Spleen (tissue), 13 donors: ENCODE results near the gene GCH1. TPM values are rescaled to one million over a fixed set of nuclear protein-coding genes. Genes with fewer than 3 reads are reported as not detected.

ENCODE experiments used
- DNase-seq: peaks from one replicate; pipeline ENCODE4 v3.0.0-alpha.2; 2020
- H3K27ac ChIP-seq, 8 donors: fragments of 200-600 bp; sonication (generic) in 7 of 8; 1 replicate in 4 of 8; 2 replicates in 4 of 8; pipeline versions ENCODE4 v1.5.0 to v1.8.0; 2016 to 2021; ENCODE audit warnings: inconsistent platforms in 4 of 8, mild to moderate bottlenecking in 4 of 8, moderate library complexity in 1 of 8
- H3K27me3 ChIP-seq, 7 donors: fragments of 200-600 bp; sonication (generic) in 6 of 7; replicated peaks in 1 of 7; 1 replicate in 4 of 7; 2 replicates in 3 of 7; pipeline versions ENCODE4 v1.5.0 to v1.8.0; 2016 to 2021; ENCODE audit warnings: inconsistent platforms in 3 of 7, mild to moderate bottlenecking in 1 of 7
- H3K36me3 ChIP-seq, 6 donors: fragments of 200-600 bp; sonication (generic) in 5 of 6; 1 replicate in 4 of 6; 2 replicates in 2 of 6; pipeline versions ENCODE4 v1.5.0 to v1.8.0; 2016 to 2021; ENCODE audit warnings: inconsistent platforms in 2 of 6
- H3K4me1 ChIP-seq, 6 donors: fragments of 200-600 bp; sonication (generic) in 5 of 6; 1 replicate in 3 of 6; 2 replicates in 3 of 6; pipeline versions ENCODE4 v1.5.0 to v1.8.0; 2016 to 2021; ENCODE audit warnings: inconsistent platforms in 3 of 6
- H3K4me3 ChIP-seq, 8 donors: fragments of 200-600 bp; sonication (generic) in 7 of 8; 1 replicate in 4 of 8; 2 replicates in 4 of 8; pipeline versions ENCODE4 v1.5.0 to v1.8.0; 2016 to 2021; ENCODE audit warnings: inconsistent platforms in 4 of 8, mild to moderate bottlenecking in 4 of 8, moderate library complexity in 2 of 8
- H3K9me3 ChIP-seq, 8 donors: fragments of 200-600 bp; sonication (generic) in 7 of 8; 1 replicate in 4 of 8; 2 replicates in 4 of 8; pipeline versions ENCODE4 v1.5.0 to v1.8.0; 2016 to 2021; ENCODE audit warnings: inconsistent platforms in 4 of 8
- CTCF ChIP-seq, 11 experiments: fragments of 200-600 bp in 7 of 11; fragments of 450-650 bp in 4 of 11; sonication (generic) in 4 of 11; IDR thresholded peaks in 8 of 11; conservative IDR thresholded peaks in 3 of 11; 1 replicate in 7 of 11; 2 replicates in 4 of 11; pipeline versions ENCODE4 v1.4.0 to v1.8.0; 2016 to 2021; ENCODE audit warnings: antibody characterized with exemption in 11 of 11, inconsistent platforms in 4 of 11, mild to moderate bottlenecking in 1 of 11
- POLR2A ChIP-seq, 3 donors: fragments of 450-650 bp; IDR thresholded peaks; one replicate each; pipeline ENCODE4 v1.5.1; 2017; ENCODE audit warnings: antibody characterized with exemption in 3 of 3, mild to moderate bottlenecking in 1 of 3
- POLR2AphosphoS5 ChIP-seq, 3 donors: sonication (generic); formaldehyde crosslinking; IDR thresholded peaks; one replicate each; pipeline ENCODE4 v1.5.1; 2017; ENCODE audit warnings: antibody characterized with exemption in 3 of 3
- WGBS, 5 donors: extraction: QIAGEN DNeasy Blood & Tissue Kit in 3 of 5; methylation state at CpG; one replicate each; pipeline versions ENCODE4 v1.1.5 to v1.1.7; 2013 to 2018; 5-methylcytosine and 5-hydroxymethylcytosine counted together
- intact Hi-C: fragments of 100-400 bp; cut with DNase I; formaldehyde crosslinking; loops from one replicate; pipeline ENCODE4 v1.15.0; 2023; ENCODE audit warnings: low total_unique reads
- long read RNA-seq, 2 donors: transcript quantifications; one replicate each; lab custom pipeline, GENCODE V29; 2026
- polyA plus RNA-seq, 3 donors: library from polyadenylated mRNA; stranded (reverse); fragments of 200-250 nt; gene quantifications; one replicate each; pipeline ENCODE4 v1.2.1, GENCODE V29; 2013
- total RNA-seq, 7 donors: library from RNA; depleted of rRNA in 3 of 7; stranded (reverse); fragments of >200 nt in 3 of 7; fragmentation: NEBNext Ultra II Directional in 4 of 7; extraction: Animal tissue kit (Norgen Biotek cat#: 25700) in 4 of 7; gene quantifications; one replicate each; pipeline versions ENCODE4 v1.1.0 to v1.2.1, GENCODE V29; 2016 to 2021
- donor health status: healthy with polysubstance abuse.
- donor health status: DM: no; HTN: no; CAD: no; lungs with moderate emphysema.
- donor health status: DM: no; HTN: no; CAD: no.
- donor health status: Bipolar disorder and iron deficiency.
- donor health status: healthy.
- donor health status: DM: no; HTN: no; CAD: no.
- donor health status: DM: yes; HTN: yes; CAD: no.

The GCH1 gene
- total RNA-seq (10 to 100 TPM; 11.2 to 23.3 (median 21.2) TPM), polyA plus RNA-seq (10 to 100 TPM; 12.1 to 21.2 (median 14.4) TPM)
- long read RNA-seq, donor 1, partial matches to known transcripts: 0 of 3 reads
- long read RNA-seq, donor 1, other reads (novel, unspliced or antisense): 0 of 3 reads
- long read RNA-seq, donor 2, partial matches to known transcripts: 0 of 2 reads
- long read RNA-seq, donor 2, other reads (novel, unspliced or antisense): 0 of 2 reads

DNA sequence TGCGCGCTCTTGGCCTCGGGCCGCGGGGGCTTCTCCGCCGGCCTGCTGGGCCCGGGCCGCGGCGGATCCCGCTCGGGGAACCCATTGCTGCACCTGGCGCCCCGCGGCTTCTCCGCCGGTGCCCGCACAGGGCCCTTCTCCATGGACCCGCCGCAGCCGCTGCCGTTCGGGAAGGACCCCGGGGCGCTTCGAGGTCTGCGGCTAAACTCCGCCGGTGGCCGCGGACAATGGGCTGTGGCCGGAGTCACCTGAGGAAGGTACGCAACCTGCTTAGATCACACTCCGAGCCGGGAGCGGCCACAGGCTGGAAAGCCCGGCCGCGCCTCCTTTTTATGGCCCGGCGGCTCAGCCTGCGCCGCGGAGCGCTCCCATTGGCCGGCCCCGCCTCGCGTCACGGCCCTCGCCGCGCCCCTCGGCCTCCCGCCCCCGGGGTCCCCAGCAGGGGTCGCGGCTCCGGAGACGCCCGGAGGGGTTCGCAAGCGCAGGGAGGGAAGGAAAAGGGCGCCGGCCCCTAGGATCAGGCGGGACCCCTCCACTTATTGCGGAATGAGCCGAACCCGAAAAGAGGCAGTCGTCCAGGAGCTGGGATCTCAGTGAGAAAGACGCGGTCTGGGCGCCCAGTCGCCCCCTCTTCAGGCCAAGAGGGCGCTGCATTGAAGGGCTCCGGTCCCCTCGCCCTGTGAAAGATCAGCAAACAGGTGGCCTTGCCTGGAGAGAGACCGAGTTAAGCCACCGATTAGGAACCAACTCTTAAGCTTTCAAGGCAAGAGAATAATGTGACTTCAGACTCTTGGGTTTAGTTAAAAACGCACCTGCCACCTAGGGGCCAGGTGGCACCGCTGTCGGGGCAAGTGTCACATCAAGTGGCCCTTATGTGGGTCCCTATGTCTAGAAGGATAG, at the start of gene GCH1:
Gene GCH1 (minus strand): TSS at position 306 of the 900 bp plus-strand sequence. CDS start 163 bp downstream, at position 143.
- Histone ChIP-seq H3K36me3 (no peaks in the 10 kb centered on the region), H3K4me3 (peak within 1 kb of the TSS; percentile 68 to 94 (median 88)), H3K4me1 (peaks cover 5 to 45% (median 30%) of the 10 kb centered on the region in 6 donors), H3K9me3 (no peaks in the 10 kb centered on the region), H3K27ac (peak within 1 kb of the TSS; percentile 82 to 95 (median 90)), H3K27me3 (no peaks in the 10 kb centered on the region)
- TF ChIP-seq CTCF (IDR thresholded peaks at IDR 0.05 in 8 of 11, conservative IDR thresholded peaks at IDR 0.05 in 3 of 11): peak; percentile 15 to 73 (median 67)
- TF ChIP-seq POLR2AphosphoS5 (IDR thresholded peaks at IDR 0.05): peak; percentile 89 to 93 (median 92)
- peak in 1 of 3 donors; percentile 83 for TF ChIP-seq POLR2A (IDR thresholded peaks at IDR 0.05)
- DNase-seq: peak; percentile 93
- intact Hi-C loops: no loop called here
- 0 to 2% (median 1%) methylated on average over 25 to 83 of the region's 83 CpGs for WGBS, 5 donors

DNA sequence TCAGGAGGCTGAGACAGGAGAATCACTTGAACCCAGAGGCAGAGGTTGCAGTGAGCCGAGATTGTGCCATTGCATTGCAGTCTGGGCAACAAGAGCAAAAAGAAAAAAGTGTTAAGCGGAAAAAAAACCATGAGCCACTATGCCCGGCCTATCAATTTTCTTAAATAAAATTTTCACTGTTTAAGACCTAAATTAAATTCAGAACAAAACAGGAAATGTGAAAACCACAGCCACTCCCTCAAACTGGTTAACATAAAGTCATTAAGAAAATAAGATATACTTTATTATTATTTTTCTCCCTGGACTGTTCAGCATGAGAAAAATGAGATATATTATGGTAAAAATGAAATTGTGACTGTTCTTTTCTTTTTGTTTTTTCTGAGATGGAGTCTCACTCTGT, 44.6 kb upstream of the GCH1 start:
- peaks cover 0 to 27% (median 0%) of the 10 kb centered on the region in 6 donors for H3K36me3 ChIP-seq
- H3K4me3 ChIP-seq: no peak overlapping the region
- H3K9me3 ChIP-seq: peaks cover 0 to 3% (median 0%) of the 10 kb centered on the region in 8 donors
- peaks cover 0 to 3% (median 0%) of the 10 kb centered on the region in 6 donors for H3K4me1 ChIP-seq
- H3K27me3 ChIP-seq: no peaks in the 10 kb centered on the region
- no peak for DNase-seq
- WGBS, 5 donors: 80 to 88% (median 84%) methylated on average over 3 of the region's 3 CpGs
- no peak for TF ChIP-seq POLR2A (IDR thresholded peaks at IDR 0.05)
- TF ChIP-seq POLR2AphosphoS5 (IDR thresholded peaks at IDR 0.05): no peak
- no peak for TF ChIP-seq CTCF (IDR thresholded peaks at IDR 0.05 in 8 of 11, conservative IDR thresholded peaks at IDR 0.05 in 3 of 11)
- intact Hi-C loops: no loop called here
- no peak overlapping the region for H3K27ac ChIP-seq

DNA sequence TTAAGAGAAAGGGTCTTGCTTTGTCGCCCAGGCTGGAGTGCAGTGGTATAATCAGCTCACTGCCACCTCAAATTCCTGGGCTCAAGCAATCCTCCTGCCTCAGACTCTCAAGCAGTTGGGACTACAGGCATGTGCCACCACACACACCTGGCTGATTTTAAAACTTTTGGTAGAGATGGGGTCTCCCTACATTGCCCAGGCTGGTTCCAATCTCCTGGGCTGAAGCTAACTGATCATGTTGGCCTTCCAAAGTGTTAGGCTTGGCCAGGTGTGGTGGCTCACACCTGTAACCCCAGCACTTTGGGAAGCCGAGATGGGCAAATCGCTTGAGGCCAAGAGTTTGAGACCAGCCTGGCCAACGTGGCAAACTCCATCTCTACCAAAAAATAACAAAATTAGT, 43.9 kb upstream of the GCH1 start:
- Histone ChIP-seq H3K36me3 (peaks cover 0 to 27% (median 0%) of the 10 kb centered on the region in 6 donors), H3K27me3 (no peaks in the 10 kb centered on the region), H3K27ac (no peak overlapping the region), H3K9me3 (peaks cover 0 to 3% (median 0%) of the 10 kb centered on the region in 8 donors), H3K4me3 (no peak overlapping the region), H3K4me1 (peaks cover 0 to 3% (median 0%) of the 10 kb centered on the region in 6 donors)
- intact Hi-C loops: no loop called here
- no peak for TF ChIP-seq CTCF (IDR thresholded peaks at IDR 0.05 in 8 of 11, conservative IDR thresholded peaks at IDR 0.05 in 3 of 11)
- DNase-seq: no peak
- 88 to 99% (median 96%) methylated on average over 4 of the region's 4 CpGs for WGBS, 5 donors
